Activated gamma-delta T cell (primary cell): ENCODE results near the gene VSIG4.

ENCODE experiments used
- DNase-seq: peaks from one replicate; lab custom pipeline; 2025; lab: John Stamatoyannopoulos, UW

Gene VSIG4

DNA sequence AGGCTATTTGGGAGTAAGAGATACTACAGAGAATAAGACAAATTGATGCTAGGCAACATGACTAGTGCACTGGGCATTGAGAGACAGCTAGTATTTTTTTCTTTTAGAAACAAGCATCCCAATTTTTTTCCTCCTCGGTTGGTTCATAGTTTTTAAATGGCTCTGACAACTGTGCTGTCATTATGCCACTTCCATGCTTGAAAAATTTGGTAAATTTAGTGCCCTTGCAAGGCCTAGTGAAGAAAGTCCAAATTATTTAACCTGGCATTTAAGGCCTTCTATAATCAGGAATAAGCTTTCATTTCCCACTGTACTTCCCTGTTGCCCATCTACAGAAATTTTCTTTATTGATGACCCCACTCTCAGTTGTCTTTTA, 15.8 kb downstream of the VSIG4 start:
- no peak for DNase-seq

DNA sequence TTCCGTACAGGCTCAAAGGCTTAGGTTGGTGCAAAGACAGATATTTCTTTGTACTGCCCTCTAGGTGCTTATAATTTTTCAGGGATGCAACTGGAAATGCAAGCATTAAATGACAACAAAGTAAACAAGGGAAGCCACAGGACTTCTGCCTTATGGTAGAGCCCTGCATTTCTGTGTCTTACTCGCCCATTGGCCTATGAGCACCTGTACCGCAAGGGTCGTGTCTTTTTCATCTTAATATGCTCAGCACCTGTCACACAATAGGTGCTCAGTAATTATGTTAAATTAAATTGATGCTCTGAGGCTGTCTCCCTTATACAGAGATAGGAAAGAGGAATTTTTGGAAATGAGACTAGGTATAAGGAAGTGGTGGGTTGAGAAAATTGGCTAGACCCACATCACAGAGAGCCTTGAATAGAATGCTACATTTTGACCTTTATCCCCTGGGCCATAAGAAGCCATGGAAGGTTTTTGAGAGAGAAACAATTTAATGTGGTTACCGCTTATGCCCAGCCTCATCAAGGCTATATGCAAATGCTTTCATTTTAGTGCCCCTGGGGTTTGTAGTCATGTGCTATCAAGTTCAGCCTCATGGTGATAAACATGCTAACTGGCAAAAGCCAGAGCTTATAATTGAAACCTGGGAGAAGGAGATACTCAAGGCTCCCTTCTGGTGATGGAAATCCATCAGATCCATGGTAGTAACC, 16.3 kb downstream of the VSIG4 start:
- no peak for DNase-seq

DNA sequence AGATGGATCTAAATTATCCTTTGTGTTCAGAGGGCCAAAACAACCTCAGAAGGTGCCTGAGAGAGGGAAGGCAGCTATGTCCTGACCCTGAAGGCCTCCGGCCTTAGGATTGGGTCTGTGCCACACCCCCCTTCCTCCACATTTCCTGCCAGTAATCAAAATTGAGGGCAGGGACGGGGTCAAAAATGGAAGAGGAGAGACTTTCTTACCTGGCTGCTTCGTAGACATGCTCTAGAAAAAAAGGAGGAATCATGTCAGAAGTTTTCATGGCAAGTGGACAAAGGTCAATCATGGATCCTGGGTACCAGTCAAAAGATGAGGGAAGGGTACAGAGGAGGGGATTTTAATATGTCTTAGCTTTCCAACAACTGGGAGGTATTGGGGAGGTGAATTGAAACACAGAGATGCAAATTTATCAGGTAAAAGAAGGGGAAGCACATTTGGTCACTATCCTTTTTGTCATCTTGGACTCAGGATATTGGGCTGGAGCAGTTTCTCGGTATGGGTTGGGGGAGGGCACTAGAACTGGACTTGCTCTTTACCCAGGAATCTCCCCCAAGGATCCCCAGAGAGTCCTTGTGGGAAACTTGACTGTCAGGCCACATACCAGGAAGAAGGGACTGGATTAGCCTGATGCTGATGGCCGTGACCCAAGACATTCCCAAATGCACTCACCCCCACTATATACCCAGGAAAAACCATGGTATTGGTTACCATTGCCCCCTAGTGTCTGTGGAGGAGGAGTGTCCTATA, 17.1 kb downstream of the VSIG4 start:
- no peak for DNase-seq

DNA sequence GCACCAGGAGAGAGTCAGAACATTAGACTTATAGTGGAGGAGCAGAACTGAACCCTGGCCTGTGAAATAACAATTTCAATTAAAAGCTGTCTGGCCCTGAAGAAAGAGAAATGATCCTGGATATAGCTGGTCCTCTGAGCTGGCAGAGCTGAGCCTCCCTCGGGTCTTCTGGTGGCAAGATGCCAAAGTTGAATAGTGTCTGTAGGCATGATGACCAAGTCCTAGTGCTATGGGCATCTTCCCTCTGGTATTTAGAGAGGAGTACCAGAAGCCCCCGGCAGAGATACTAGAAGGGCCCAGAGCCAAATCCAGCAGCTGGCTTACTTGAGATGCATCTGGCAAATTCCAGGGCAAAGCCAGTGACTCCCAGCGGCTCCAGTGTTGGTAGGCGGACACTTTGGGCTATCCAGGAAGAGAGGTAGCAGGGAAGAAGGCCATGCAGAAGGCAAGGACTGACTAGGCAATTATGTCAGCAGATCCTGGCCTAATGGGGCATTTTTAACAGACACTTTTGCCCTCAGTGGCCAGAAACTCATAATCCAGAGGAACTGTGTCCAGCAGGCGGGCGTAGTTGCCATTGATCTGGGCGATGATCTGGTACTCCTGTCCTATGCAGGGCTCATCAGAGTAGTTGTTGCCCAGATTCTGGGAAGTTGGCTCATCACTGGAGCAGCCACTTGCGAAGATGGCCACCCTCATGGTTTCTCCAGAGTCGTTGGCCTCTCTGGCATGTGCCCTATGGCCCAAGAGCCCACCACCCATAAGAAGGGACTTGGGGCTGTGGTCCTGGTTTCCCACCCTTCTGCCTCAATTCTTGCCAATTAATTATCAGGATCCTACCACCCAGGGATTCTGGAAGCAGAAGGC, 17.9 kb downstream of the VSIG4 start:
- no peak for DNase-seq

DNA sequence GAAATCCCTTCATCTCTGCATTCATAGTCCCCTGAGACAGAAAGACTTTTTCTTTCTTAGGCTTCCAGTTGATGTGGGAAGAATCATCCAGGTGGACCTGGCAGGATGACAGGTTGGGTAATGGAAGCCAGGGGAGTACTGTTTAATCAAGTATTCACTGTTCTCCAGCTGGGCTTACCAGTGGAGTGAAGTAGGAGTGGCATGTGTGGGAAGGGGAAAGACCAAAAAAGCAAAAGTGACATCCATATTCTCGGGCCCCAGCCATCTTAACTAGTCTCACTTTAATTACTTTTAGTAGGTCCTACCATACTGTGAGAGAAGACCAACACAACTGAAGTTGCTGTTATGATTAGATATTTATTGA, 18.5 kb downstream of the VSIG4 start:
- DNase-seq, result no peak

DNA sequence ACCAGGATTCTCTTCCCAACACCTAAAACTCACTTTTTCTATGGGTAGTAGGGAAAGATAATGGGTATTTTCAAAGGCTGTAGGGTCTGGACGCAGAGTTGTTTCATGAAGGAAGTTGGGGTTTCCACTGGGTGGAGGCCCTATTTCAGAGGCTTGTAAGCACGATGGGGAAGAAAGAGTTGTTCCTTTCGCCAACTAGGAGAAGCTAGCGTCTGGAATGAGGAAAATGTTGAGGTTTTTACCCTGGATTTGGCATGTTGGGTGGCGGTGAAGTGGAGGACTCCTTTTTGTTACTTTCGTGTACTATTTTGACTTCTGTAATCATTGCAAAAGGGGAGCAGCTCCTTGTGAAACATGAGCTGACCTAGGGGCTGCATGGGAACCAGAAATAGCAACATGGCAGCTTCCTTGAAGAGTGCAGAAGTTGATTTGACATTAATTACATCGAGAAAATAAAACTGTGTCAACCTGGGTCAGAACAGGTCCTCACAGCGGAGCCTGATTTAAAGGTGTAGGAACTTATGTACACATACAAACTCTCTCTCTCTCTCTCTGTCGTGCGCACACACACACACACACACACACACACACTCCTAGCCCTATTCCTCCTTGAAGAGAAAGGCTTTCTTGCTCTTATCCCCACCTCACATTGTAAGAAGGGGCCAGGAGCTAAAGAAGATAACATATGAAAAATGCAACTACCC, 19.1 kb downstream of the VSIG4 start:
- DNase-seq, result no peak

DNA sequence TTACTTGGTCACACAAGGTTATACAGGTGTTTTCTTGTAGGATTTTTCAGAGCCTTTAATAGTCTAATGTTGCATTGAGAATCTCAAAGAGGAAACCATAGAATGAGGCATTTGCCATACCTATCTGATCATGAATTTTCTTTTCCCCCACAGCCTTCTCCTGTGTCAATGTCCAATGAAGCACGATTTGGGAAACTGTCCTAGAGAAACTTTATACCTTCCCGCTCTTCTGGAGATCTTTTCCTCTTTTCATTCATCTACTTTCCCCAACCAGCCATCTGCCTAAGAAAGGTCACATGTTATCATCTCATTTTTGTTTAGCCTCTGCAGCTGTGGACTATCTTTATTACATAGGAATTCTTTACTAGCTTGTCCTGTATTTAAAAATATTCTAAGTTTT, 19.9 kb downstream of the VSIG4 start:
- DNase-seq, result no peak

DNA sequence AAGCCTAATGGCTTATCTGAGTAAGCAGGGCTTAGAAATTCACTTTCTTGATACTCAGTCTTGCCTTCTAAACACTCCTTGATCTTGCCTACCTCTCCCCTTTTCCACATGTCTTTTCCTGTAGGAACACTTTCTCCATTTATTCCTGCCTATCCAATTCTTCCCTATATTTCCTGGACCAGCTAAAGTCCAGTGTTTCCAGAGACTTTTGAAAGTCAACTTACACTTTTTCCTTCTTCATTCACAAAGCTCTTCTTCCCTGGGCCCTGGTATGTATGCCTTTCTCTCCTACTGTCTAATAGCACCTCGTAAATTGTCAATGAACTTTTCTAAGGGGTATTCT, 20.6 kb downstream of the VSIG4 start:
- no peak for DNase-seq

DNA sequence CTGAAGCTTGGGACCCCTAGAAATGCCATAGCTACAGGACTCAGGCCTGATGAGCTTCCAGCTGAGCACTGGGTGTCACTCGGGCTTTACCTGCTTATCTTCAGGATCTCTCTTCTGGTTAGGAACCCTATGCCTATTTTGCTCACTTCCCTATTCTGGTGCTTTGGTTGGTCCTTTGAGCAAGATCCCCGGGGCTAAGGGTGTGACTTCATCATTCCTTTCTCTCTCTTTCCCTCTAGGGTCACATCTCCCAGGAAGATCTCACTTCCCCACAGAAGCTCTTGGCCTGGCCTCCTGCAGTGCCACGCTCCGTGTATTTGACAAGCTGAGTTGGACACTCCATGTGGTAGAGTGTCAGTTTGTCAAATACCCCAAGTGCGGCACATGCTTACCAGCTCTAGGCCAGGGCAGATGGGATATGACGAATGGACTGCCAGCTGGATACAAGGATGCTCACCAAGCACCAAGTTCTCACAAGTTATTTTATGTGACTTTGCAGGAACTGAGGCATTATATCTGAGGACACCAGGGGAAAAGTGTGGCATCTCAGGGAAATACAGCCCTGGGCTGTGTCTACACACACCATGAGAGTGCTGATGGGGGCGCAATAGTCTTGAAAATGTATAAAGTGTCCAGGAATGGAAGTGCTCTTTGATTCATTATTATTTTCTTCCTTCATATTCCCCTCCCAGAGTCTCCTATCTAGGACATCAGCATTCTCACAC, 21.1 kb downstream of the VSIG4 start:
- DNase-seq, result no peak

DNA sequence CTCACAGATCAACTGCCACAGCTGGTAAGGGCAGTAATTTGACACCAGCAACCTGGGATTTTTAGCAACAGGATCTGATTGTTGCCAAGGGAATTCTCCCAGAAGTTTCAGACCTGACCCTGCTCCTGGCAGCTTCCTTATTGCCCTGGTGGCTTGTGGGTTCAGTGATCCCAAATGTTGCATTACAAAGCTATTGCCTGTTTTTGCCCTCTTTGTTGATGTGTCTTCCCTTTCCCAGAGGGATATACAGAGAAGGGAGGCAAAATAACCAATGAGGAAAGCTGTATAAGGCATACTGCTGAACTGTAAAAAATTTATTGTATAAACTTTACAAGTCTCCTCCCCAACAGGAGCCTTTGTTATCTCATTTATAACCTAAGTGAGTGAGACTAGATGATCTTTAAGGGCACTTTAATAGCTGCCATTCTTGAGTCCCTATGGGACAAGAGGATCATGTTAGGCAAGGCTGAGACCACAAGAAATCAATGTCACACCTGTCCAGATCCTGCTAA, 22.2 kb downstream of the VSIG4 start:
- DNase-seq, result no peak

DNA sequence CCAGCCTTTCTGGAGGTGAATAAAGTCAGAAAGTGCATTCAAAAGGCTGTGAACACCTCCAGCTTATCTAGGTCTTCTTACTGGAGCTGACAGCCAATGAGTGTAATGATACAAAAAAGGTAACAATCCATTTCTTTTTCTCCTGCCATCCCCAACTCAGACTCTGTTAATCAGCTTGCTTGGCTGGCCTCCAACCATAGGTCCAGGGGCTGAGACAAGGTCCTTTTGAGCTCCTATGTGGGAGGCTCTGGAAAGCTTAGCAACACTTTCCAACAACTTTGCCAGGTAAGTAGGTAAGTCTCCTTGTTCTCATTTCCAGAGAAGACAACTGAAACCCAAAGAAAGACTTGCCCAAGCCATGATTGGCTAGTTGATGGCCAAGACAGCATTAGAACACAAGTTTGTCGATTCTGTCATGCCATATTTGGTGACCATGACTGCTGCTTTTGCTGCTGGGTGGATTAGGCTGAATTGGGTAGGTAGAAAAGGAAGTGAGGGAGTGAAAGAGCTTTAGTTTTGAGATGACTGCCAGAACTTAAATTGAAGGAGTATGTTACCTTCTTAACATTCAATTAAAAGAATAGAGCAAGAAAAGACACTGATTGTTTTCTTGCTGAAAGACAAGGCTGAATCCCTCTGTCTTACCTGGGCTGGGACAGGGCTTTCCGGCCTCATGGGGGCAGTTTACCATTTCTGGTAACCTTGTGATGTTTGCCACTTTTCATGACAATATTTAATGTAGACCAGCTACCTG, 22.8 kb downstream of the VSIG4 start:
- no peak for DNase-seq

DNA sequence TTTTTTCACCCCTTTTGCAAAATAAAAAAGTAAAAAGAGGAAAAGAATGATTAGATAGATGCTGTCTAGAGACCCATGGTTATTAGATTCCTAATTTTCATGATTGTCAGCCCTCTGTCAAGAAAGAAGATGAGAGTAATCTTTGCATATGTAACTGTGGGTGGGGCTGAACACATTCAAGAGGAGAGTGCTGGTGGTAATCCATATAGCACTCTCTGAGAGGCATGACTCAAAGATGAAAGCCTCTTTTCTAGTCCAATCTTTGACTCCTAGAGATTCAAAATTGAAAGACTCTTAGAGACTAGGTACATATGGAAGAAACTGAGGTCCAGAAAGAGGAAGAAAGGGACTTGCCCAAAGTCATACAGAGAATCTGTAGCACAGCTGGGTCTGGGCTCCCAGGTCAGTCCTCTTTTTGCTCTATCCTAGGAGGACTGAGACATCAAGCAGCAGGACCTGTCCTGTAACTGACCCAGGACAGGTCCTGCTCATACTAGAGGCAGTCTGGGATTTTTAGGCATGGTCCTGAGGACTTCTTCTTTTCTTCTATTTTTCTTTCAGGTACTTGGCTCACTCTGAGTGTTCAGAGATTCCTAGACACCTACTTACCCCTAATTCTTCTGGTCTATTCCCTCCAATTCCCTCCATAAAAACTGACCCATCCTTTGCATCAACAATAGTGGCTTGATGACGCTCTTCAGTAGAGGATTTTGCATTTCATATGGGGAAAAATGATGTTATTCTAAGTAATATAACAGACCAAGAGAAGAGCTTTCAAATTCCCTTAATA, 23.8 kb downstream of the VSIG4 start:
- no peak for DNase-seq

DNA sequence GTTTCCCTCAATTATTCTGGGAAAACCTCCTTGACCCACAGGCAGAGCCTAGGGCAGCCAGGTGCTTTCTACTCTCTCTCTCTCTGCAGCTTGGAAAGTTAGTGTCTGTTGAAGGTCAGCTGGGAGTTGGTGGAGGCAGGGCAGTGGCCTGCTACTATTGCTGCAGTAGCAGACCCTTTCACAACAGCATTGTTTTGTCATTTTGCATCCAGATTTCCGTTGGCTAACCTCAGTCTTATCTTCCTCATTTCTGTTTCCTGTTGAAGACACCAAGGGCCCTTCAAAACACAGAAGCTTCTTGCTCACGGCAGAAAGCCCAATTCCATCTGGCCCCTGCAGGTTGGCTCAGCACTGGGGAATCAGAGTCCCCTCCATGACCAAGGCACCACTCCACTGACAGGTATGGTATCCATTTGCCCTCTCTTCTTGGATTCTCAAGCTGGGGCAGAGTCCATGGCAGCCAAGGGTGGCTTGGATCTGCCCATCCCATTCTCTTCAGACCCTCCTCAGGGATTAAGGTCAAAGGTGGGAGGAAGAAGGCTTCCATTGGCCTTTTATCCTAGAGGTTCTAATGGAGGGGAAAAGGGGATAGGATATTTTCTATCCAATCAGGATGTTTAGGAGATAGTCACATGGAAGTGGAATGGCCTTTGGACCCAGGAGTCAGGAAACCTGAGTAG, 24.6 kb downstream of the VSIG4 start:
- no peak for DNase-seq

DNA sequence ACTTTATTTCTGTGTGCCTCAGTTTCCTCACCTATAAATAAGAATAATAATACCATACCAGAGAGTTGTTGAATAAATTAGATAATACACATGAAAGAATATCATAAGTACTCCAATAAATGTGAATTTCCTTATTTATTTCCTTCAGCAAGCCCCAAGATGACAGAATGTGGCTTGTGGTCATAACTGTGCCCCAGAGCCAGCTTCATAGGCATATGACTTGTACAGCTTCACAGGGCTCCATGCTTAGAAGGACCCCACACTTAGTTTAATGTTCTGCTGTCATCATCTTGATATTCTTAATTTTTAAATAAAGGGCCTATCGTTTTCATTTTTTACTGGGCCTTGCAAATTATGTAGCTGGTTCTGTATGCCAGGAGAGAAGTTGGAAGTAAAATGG, 25.3 kb downstream of the VSIG4 start:
- no peak for DNase-seq

DNA sequence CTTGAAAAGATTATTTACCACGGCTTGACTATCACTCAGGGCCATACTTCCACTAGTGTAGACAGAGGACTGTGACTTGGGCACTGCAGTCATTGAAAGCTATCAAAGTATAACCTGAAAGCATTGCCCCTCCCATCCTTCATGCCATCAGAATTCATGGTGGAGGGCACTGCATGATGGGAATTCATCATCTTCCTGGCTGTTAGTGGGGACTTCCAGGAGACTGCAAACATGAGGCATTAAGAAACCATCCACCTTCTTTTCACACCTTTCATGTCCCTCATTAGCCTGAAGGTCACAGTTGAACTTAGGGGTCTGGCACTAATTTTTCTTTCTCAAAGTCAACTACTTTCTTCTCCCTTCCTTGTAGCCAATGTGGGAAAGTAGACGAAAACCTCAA, 25.8 kb downstream of the VSIG4 start:
- DNase-seq, result no peak

DNA sequence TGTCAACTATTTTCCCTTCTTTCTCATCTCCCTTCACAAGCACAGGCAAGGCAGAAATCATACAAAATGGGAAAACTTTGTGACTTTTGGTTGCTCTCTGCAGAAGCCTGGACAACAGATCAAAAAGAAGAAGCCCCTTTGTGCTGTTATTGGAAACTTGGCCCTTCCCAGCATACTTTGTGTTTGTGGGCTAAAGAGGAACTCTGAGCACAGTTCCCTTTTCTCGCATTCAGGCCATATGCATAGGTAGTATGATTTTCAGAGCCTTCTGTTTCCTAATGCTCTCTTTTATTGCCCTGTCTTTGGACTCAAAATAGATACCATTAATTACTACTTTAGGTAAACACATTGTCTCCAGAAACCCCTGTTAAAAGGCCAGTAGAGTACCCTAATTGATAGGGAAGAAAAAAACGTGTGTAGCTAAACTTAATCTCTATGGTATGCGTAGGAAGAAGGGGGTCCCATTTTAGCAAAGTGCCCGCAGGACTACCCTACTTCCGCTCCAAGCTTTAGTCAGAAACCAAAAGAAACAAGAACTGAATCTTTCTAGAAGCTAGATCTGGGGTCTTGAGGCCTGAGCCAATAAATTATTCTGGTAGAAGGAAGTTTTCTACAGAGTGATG, 26.6 kb downstream of the VSIG4 start:
- DNase-seq, result no peak

DNA sequence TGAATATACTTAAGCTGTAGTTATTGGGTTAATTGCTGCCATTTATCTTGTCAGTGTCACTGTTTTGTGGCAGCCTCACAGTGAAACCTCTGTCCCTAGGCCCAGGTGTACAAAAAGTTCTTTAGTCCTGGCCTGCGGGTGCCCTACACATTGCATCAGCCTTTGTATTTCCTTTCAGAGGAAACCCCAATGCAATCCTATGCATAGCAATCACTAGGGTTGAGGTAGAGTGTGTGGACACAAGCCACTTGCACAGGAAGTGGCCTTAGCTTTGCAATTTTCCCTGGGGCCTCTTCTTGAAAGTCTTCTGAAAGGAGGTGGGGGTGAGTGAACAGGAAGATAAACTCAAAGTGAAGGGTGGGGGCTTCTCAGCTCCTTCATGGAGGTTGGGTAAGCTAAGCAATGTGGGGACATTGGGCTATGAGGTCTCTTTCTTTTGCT, 27.8 kb downstream of the VSIG4 start:
- no peak for DNase-seq

DNA sequence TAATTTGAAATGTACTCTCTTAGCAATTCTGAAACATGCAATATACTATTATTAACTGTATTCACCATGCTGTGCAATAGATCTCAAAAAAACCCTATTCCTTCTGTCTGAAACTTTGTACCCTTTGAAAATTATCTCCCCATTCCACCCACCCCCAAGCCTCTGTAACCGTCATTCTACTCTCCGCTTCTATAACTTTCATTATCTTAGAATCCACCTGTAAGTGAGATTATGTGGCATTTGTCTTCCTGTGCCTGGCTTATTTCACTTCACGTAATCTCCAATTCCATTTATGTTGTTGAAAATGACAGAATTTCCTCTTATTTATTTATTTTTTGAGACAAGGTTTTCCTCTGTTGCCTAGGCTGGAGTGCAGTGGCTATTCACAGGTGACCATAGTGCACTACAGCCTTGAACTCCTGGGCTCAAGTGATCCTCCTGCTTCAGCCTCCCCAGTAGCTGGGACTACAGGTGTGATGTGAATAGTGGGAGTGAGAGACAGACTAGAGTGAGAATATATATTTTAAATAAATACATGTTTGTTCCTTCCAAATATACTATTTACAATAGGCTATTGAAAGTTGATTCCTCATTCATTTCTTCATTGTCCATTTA, 30.5 kb downstream of the VSIG4 start:
- no peak for DNase-seq
